Right renal pelvis (tissue), 4 donors: ENCODE measurements around the gene NUTM1. TPM values are rescaled to one million over a fixed set of nuclear protein-coding genes. Genes with fewer than 3 reads are reported as not detected.

Source experiments
- DNase-seq, 4 donors: peaks; one replicate each; pipeline ENCODE4 v3.0.0-alpha.2; 2013; ENCODE audit warnings: low read depth in 4 of 4, low spot score in 3 of 4, missing footprints in 1 of 4
- polyA plus RNA-seq, 4 donors: library from polyadenylated mRNA; unstranded; fragments of 120-200 nt; gene quantifications; one replicate each; pipeline ENCODE4 v1.2.1, GENCODE V29; 2013; ENCODE audit not compliant: insufficient read length in 4 of 4

The NUTM1 gene, protein sequence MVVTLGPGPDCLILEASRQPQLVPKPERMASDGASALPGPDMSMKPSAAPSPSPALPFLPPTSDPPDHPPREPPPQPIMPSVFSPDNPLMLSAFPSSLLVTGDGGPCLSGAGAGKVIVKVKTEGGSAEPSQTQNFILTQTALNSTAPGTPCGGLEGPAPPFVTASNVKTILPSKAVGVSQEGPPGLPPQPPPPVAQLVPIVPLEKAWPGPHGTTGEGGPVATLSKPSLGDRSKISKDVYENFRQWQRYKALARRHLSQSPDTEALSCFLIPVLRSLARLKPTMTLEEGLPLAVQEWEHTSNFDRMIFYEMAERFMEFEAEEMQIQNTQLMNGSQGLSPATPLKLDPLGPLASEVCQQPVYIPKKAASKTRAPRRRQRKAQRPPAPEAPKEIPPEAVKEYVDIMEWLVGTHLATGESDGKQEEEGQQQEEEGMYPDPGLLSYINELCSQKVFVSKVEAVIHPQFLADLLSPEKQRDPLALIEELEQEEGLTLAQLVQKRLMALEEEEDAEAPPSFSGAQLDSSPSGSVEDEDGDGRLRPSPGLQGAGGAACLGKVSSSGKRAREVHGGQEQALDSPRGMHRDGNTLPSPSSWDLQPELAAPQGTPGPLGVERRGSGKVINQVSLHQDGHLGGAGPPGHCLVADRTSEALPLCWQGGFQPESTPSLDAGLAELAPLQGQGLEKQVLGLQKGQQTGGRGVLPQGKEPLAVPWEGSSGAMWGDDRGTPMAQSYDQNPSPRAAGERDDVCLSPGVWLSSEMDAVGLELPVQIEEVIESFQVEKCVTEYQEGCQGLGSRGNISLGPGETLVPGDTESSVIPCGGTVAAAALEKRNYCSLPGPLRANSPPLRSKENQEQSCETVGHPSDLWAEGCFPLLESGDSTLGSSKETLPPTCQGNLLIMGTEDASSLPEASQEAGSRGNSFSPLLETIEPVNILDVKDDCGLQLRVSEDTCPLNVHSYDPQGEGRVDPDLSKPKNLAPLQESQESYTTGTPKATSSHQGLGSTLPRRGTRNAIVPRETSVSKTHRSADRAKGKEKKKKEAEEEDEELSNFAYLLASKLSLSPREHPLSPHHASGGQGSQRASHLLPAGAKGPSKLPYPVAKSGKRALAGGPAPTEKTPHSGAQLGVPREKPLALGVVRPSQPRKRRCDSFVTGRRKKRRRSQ
- under 1 TPM in 2 of 4 donors, not detected in 2; 0.04 to 0.06 TPM for polyA plus RNA-seq

- peak; percentile 81 to 86 (median 84) for DNase-seq
Measured at GRCh38 chr15:34342737-34343575, at the start of gene NUTM1, which contains the start of gene NOP10. Gene NUTM1 (plus strand): TSS chr15:34343315. CDS start chr15:34343697, 382 bp downstream. Gene NOP10 (minus strand): TSS chr15:34343136. CDS start chr15:34343073, 63 bp downstream.

- DNase-seq, result no peak
Measured at GRCh38 chr15:34297059-34297458, 46.1 kb upstream of the NUTM1 start.

DNA sequence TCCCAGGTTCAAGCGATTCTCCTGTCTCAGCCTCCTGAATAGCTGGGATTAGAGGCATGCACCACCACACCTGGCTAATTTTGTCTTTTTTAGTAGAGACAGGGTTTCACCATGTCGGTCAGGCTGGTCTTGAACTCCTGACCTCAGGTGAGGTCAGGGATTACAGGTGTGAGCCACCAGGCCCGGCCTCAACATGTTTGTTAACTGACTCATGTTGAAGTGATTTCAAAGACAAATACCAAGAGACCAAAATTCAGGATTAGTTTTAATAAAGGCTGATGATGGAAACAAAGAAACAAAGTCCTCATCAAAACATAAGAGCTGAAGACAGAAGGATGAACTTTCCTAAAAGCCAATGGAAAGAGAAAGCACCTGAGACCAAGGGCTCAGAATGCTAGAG is 42.1 kb upstream of the NUTM1 start:
- DNase-seq, result no peak

DNA sequence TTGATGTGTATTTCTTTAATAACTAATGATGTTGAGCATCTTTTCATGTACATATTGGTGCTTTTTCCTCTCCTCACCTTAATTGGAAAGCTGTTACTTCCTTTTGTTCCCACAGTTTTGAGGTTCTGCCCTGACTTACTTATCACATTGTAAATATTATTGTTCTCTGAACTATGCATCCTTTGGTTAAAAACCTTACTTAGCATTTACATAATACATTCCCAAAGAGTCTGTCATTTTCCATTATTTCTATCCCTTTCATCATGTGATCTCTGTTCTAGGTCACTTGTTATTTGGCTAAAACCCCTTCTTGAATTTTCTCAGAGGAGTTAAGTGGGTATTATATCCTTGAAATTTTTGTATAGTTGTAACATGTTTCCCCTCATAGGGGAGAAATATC is 38.5 kb upstream of the NUTM1 start:
- DNase-seq, result no peak

- DNase-seq, result no peak
Measured at GRCh38 chr15:34311563-34311962, 31.6 kb upstream of the NUTM1 start.

DNA sequence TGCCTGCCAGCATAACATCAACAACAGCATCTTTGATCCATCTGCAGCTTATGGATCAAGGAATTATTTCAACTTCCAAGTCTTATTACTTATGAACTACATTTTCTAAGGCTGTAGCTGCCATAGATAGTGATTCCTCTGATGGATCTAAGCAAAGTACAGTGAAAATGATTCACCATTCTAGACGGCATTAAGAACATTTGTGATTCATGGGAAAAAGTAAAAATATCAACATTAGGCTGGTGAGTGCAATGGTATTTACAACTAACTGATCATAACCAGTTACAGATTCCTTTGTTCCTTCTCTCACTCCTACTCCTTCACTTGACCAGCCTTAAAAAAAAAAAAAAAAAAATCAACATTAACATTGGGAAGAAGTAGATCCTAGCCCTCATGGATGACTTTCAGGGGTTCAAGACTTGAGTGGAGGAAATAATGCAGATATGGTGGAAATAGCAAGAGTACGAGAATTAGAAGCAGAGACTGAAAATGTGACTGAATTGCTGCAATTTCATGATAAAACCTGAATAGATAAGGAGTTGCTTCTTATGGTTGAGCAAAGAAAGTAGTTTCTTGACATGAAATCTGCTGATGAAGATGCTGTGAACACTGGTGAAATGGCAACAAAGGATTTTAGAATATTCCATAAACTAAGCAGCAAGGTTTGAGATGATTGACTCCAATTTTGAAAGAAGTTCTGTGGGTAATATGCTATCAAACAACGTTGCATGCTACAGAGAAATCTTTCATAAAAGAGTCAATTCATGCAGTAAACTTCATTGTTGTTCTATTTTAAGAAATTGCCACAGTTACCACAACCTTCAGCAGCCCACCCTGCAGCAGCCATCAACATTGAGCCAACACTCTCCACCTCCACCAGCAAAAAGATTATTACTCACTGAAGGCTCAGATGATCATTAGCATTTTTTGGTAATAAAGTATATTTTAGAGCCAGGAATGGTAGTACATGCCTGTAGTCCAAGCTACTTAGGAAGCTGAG is 28.3 kb upstream of the NUTM1 start:
- no peak for DNase-seq

DNA sequence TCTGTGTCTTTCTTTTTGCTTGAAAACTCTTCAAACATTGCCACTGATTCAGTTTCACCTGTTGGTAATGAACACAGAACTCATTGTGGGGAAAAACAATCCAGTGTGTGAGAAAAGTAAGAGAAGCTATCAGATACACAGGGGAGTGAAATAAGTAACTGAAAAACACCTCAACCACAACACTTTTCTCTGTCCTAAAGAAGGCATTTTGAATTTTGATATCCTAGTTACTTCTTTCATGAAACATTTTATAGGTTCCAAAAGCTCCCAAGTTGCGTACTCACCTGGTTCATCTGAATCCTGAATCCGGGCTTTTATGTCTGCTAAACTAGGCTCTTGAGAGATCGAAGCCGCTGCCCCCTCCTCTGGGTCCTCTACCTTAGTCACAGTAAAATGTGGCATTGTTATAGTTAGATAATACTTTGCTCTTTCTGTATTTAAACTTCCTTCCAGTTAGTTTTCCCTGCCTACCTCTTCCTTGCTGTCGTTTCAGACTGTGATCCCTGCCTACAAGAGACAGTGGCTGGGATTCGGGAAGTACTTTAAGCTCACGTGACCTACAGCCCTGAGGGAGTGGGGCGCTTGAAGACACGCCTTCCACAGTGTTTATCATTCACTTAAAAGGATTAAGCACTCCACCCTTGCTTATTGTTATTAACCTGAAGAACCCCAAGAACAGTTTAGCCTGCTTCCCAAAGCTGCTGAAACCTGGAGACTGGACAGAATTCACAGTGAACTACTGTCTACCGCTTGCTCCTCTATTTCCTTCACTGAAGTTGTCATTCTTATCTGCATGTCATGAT is 24.6 kb upstream of the NUTM1 start:
- DNase-seq, result no peak

DNA sequence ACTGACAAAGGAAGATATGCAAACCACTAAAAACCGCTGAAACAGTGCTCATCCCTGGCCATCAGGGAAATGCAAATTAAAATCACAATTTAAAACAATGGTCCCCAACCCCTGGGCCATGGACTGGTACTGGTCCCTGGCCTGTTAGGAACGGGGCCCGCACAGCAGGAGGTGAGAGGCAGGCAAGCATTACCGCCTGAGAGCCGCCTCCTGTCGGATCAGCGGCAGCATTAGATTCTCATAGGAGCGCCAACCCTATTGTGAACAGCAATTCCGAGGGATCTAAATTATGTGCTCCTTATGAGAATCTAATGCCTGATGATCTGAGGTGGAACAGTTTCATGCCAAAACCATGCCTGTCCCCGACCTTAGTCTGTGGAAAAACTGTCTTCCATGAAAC is 19.9 kb upstream of the NUTM1 start:
- DNase-seq, result no peak

- DNase-seq, result no peak
Measured at GRCh38 chr15:34324933-34325332, 18.2 kb upstream of the NUTM1 start.

DNA sequence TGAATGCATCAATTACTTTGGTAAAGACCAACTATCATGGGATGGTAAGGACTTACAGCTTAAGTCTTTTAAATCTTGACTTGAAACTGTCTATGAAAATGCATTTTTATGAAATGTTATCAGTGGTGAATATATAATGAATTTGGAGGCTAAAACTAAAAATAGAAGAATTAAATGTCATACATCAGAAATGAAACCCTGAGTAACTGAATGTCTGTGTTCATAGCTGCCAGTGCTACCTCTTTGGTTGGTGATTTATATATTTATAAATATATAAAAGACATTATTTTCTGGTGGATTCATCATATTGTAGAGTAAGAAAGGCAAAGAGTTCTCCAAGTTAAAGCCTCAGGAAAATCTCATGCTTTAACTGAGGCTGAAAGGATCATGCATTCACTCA is 17.7 kb upstream of the NUTM1 start:
- no peak for DNase-seq

DNA sequence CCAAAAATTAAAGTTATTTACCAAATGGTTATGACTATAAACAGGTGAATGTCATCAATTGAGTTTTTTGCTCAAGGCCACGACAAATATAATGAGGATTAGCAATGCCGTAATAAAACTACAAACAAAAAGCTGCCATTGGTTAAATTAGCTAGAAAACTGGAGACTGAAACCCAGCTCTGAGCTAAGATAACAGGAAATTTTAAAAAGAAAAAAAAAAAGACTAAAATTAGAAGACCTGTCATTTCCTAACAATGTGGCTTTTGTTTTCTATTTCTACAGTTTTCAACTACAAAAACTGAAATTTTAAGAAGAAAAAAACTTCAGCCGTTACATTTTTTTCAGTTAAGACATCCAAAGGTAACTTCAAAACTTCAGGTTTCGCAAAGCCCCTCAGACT is 15.2 kb upstream of the NUTM1 start:
- DNase-seq, result no peak

DNA sequence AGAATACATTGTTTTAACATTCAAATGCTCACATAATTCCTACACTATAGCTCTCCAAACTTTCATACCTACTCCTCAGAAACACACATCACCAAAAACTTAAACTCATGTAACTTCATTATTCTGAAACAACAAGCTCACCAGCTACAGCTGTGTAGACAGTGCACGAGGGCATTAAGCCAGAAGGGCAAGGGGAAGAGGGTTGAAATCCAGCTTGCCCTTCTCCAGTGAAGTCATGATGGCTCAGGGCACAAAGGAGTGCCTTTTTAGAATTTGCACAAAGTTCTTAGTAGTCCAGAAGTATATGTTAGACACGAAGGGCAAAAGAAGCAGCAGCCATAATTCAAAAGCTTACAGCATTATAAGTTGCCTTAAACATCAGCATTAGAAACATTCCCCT is 14.1 kb upstream of the NUTM1 start:
- no peak for DNase-seq

- DNase-seq, result no peak
Measured at GRCh38 chr15:34330279-34330678, 12.8 kb upstream of the NUTM1 start.

DNA sequence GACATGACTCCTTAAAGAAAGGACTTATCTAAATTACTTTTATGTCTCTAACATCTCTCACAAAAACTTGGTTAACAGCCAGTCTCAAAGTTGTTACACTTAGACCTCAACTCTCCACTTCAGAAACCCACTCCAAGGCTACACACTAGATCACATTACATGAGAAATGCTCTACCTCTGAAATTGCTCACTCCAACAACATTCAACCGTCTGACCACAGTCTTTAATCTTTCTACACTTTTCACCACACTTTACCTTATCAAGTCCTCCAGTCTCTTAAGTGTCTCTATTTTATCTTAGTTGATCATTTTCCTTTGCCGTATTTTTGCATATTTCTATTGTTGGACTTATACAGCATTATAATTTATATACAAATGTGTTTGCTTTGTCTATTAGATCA is 11.3 kb upstream of the NUTM1 start:
- no peak for DNase-seq

DNA sequence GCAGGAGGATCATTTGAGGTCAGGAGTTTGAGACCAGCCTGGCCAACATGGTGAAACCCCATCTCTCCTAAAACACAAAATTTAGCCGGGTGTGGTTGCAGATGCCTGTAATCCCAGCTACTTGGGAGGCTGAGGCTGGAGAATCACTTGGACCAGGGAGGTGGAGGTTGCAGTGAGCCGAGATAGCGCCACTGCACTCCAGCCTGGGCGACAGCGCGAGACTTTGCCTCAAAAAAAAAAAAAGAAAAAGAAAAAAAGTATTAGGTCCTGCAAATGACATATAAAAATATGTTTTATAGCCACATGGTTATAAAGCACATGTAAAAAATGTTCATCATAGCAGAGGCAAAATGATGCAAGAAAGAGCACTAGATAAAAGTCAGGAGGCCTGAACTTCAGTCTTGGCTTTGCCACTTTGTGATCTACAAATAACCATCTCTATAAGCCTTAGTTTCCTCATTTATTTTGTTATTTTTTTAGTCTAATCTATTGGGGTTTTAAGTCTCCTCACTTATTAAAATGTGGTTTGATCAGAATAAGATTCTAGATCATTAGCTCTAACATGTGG is 10.5 kb upstream of the NUTM1 start:
- no peak for DNase-seq

DNA sequence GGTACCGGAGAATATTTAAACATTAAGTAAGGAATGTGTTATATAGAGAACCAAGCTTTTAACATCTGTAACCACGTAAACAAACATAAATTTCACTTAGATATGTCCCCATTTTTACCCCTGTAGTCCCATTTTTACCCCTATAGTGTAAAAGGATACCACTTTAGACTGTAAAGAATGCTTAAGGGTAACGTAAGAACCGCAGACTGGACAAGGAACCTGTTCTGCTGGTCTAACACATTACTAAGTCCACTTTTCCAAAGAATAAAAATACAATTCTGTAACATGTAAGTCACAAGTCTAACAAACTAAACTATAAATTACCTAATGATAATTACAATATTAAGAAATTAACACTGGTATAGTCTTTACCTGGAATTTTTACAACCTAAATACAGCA is 8.4 kb upstream of the NUTM1 start:
- DNase-seq, result no peak

GRCh38 chr15:34335176-34336032 is 7.7 kb upstream of the NUTM1 start:
- DNase-seq, result no peak
